Endothelial cell of umbilical vein (primary cell): ENCODE results near the gene FAT2. TPM values are rescaled to one million over a fixed set of nuclear protein-coding genes. Genes with fewer than 3 reads are reported as not detected.

ENCODE experiments used
- BruUV-seq: library from RNA; stranded (reverse); fragments of 400-500 nt; replicated peaks from 2 replicates; lab custom pipeline; 2021; lab: Mats Ljungman, UMichigan
- CTCF ChIA-PET: fragments of 300-600, 350-600 bp; sonication (Branson Sonifier 250); formaldehyde crosslinking; loops from one replicate; lab custom pipeline; 2021; ENCODE audit warnings: antibody characterized with exemption, inconsistent platforms; lab: Charles Lee
- POLR2A ChIA-PET: fragments of 300-600, 350-600 bp; sonication (Branson Sonifier 250); formaldehyde crosslinking; loops from one replicate; lab custom pipeline; 2021; ENCODE audit warnings: antibody characterized with exemption, inconsistent platforms; lab: Charles Lee
- DNase-seq: peaks from one replicate; pipeline ENCODE4 v3.0.0-alpha.2; 2011; ENCODE audit warnings: low read depth, low spot score
- FAIRE-seq: peaks from 2 replicates; lab custom pipeline; 2011; peaks lifted over from hg19 to GRCh38; lab: Jason Lieb, UNC
- H2AFZ ChIP-seq: 2 replicates; pipeline ENCODE4 v1.6.0; 2012; ENCODE audit warnings: low read depth, low read length, control low read depth, inconsistent platforms
- H3K27ac ChIP-seq: 2 replicates; pipeline ENCODE4 v1.5.1; 2011; ENCODE audit warnings: low read depth, mild to moderate bottlenecking, control low read depth, low read length, moderate library complexity; ENCODE audit not compliant: insufficient read depth
- H3K27me3 ChIP-seq, 2 experiments: 2 replicates each; pipeline versions ENCODE4 v1.6.0 to v1.6.1; 2011; ENCODE audit warnings: low read length in 2 of 2, mixed read lengths in 1 of 2; ENCODE audit not compliant: control insufficient read depth in 2 of 2, insufficient read depth in 2 of 2
- H3K36me3 ChIP-seq, 2 experiments: 2 replicates in 1 of 2; 3 replicates in 1 of 2; pipeline ENCODE4 v1.5.1; 2011; ENCODE audit warnings: low read length in 2 of 2, mild to moderate bottlenecking in 1 of 2, moderate library complexity in 1 of 2; ENCODE audit not compliant: control insufficient read depth in 2 of 2, insufficient read depth in 2 of 2; ENCODE audit errors: extremely low read depth in 1 of 2
- H3K4me1 ChIP-seq: 3 replicates; pipeline ENCODE4 v1.5.1; 2011; ENCODE audit warnings: mild to moderate bottlenecking, low read length; ENCODE audit not compliant: control insufficient read depth, insufficient read depth; ENCODE audit errors: extremely low read depth
- H3K4me2 ChIP-seq: 2 replicates; pipeline ENCODE4 v1.6.1; 2011; ENCODE audit warnings: low read length, control low read depth, mixed read lengths; ENCODE audit not compliant: insufficient read depth
- H3K4me3 ChIP-seq, 3 experiments: fragments of 200-600 bp in 1 of 3; sonication (generic), shearing (Covaris generic) in 1 of 3; replicated peaks in 1 of 3; 2 replicates each; pipeline ENCODE4 v1.5.1; 2011 to 2016; ENCODE audit warnings: control low read depth in 3 of 3, low read length in 3 of 3, mild to moderate bottlenecking in 2 of 3, inconsistent platforms in 1 of 3, low read depth in 1 of 3, moderate library complexity in 1 of 3; ENCODE audit not compliant: insufficient read depth in 1 of 3
- H3K79me2 ChIP-seq: 2 replicates; pipeline ENCODE4 v1.6.0; 2012; ENCODE audit warnings: low read length, inconsistent platforms; ENCODE audit not compliant: control insufficient read depth, insufficient read depth
- H3K9ac ChIP-seq: replicated peaks from 2 replicates; pipeline ENCODE3; 2011; ENCODE audit warnings: low read length, control low read depth; ENCODE audit not compliant: insufficient read depth; ENCODE audit errors: extremely low read depth
- H3K9me1 ChIP-seq: replicated peaks from 3 replicates; pipeline ENCODE4 v1.6.0; 2011; ENCODE audit warnings: mild to moderate bottlenecking, low read length; ENCODE audit not compliant: control insufficient read depth, insufficient read depth; ENCODE audit errors: extremely low read depth
- H3K9me3 ChIP-seq: replicated peaks from 2 replicates; pipeline ENCODE4 v1.5.1; 2012; ENCODE audit warnings: low read length, inconsistent platforms; ENCODE audit not compliant: control insufficient read depth, insufficient read depth
- H4K20me1 ChIP-seq: replicated peaks from 2 replicates; pipeline ENCODE3; 2011; ENCODE audit warnings: mild to moderate bottlenecking, low read length; ENCODE audit not compliant: control insufficient read depth, insufficient read depth; ENCODE audit errors: extremely low read depth
- EZH2 ChIP-seq: IDR thresholded peaks from 2 replicates; pipeline ENCODE4 v1.6.1; 2012; ENCODE audit warnings: borderline replicate concordance, low read depth, mild to moderate bottlenecking, moderate library complexity, low read length, inconsistent platforms; ENCODE audit not compliant: severe bottlenecking
- FOS ChIP-seq: IDR thresholded peaks from 2 replicates; pipeline ENCODE4 v1.6.1; 2011; ENCODE audit warnings: mild to moderate bottlenecking, low read length, moderate library complexity, borderline replicate concordance; ENCODE audit not compliant: insufficient read depth
- GATA2 ChIP-seq: IDR thresholded peaks from 2 replicates; pipeline ENCODE4 v1.7.0; 2011; ENCODE audit warnings: low read depth, mild to moderate bottlenecking, moderate library complexity, mixed read lengths, low read length; ENCODE audit not compliant: insufficient read length, insufficient read depth
- JUN ChIP-seq: IDR thresholded peaks from 2 replicates; pipeline ENCODE4 v1.6.1; 2011; ENCODE audit warnings: borderline replicate concordance, low read depth; ENCODE audit not compliant: insufficient read length, insufficient read depth
- MYC ChIP-seq: IDR thresholded peaks from one replicate; pipeline ENCODE4 v1.6.1; 2011; ENCODE audit warnings: mild to moderate bottlenecking, low read depth, low read length
- POLR2A ChIP-seq: IDR thresholded peaks from 2 replicates; pipeline ENCODE4 v1.6.1; 2012; ENCODE audit warnings: low read depth, mild to moderate bottlenecking, control low read depth, low read length
- POLR2AphosphoS5 ChIP-seq: IDR thresholded peaks from 2 replicates; pipeline ENCODE4 v1.6.1; 2012; ENCODE audit warnings: low read depth, mild to moderate bottlenecking, control low read depth, low read length, moderate library complexity; ENCODE audit not compliant: insufficient read depth
- dilution Hi-C: fragments of 300-500 bp; cut with MboI; formaldehyde crosslinking; loops from one replicate; pipeline ENCODE4 v1.15.0; 2019; ENCODE audit warnings: low sequenced_read_pairs; ENCODE audit not compliant: extremely low pct_ligation_motif_present
- intact Hi-C: fragments of 100-400 bp; cut with micrococcal nuclease; formaldehyde crosslinking; loops from one replicate; pipeline ENCODE4 v1.10.0; 2022
- polyA plus RNA-seq, 4 experiments: library from polyadenylated mRNA; depleted of rRNA in 3 of 4; stranded (reverse) in 3 of 4; unstranded in 1 of 4; fragments of >200 nt; gene quantifications; 2 replicates each; pipeline versions ENCODE4 v1.2.1 to v1.2.3, GENCODE V29; 2011 to 2012; ENCODE audit warnings: missing spikeins in 1 of 4
- total RNA-seq: library from RNA; stranded (reverse); gene quantifications from 2 replicates; pipeline ENCODE4 v1.2.3, GENCODE V29; 2021
- TF ChIP-seq, protein P1 (sequence below), 2 donors: IDR thresholded peaks; 1 replicate in 1 of 2; 2 replicates in 1 of 2; pipeline ENCODE4 v1.5.1; 2011; ENCODE audit warnings: low read length in 2 of 2, mild to moderate bottlenecking in 2 of 2, moderate library complexity in 2 of 2, control low read depth in 1 of 2, inconsistent platforms in 1 of 2, low read depth in 1 of 2; ENCODE audit not compliant: insufficient read depth in 1 of 2; ENCODE audit errors: extremely low read depth in 1 of 2
- TF ChIP-seq, protein P2 (sequence below): IDR thresholded peaks from 2 replicates; pipeline ENCODE4 v1.6.1; 2011; ENCODE audit not compliant: insufficient read depth, insufficient read length

FAT2 gene
- total and polyA plus RNA-seq, 2 donors (not counting 3 experiments of a cell fraction or from before 2014, with no cell fraction given) = not detected

DNA sequence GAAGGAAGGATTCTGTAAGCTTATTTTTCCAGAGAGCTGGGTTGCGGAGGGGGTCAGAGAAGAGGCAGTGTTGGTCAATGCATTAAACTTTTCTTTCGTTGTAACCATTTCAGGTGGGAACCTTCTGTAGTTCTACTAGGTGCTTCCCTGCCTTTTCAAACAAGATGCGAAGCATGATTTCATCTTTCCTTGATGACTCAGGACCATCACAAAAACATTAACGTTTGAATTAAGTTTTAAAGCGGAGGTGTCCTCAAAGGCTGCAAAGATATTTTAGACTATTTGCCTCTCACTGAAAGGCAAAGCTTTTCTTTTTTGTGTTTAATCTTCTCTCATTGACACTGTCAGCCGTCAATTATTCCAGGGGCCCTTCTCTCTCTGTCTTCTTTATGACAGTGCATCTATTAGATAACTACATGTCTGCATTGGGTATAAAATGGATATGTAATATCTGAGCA is 26.3 kb upstream of the FAT2 start:
- H4K20me1 ChIP-seq = no peaks in the 10 kb centered on the region
- no peaks in the 10 kb centered on the region for H3K79me2 ChIP-seq
- CTCF ChIA-PET = no interaction called here
- no peak overlapping the region for H3K4me2 ChIP-seq
- TF ChIP-seq MYC = no peak
- TF ChIP-seq FOS = no peak
- TF ChIP-seq GATA2 = no peak
- TF ChIP-seq JUN = no peak
- TF ChIP-seq, protein P1, sequence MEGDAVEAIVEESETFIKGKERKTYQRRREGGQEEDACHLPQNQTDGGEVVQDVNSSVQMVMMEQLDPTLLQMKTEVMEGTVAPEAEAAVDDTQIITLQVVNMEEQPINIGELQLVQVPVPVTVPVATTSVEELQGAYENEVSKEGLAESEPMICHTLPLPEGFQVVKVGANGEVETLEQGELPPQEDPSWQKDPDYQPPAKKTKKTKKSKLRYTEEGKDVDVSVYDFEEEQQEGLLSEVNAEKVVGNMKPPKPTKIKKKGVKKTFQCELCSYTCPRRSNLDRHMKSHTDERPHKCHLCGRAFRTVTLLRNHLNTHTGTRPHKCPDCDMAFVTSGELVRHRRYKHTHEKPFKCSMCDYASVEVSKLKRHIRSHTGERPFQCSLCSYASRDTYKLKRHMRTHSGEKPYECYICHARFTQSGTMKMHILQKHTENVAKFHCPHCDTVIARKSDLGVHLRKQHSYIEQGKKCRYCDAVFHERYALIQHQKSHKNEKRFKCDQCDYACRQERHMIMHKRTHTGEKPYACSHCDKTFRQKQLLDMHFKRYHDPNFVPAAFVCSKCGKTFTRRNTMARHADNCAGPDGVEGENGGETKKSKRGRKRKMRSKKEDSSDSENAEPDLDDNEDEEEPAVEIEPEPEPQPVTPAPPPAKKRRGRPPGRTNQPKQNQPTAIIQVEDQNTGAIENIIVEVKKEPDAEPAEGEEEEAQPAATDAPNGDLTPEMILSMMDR (IDR thresholded peaks at IDR 0.05; ENCODE audit: extremely low read depth in 1 of 2, insufficient read depth in 1 of 2, low read depth in 1 of 2, low read length in 2 of 2) = no peak
- no peak for TF ChIP-seq POLR2AphosphoS5
- no peak for TF ChIP-seq POLR2A
- TF ChIP-seq, protein P2, sequence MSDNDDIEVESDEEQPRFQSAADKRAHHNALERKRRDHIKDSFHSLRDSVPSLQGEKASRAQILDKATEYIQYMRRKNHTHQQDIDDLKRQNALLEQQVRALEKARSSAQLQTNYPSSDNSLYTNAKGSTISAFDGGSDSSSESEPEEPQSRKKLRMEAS = no peak
- TF ChIP-seq EZH2 = no peak
- peaks cover 2 to 3% of the 10 kb centered on the region in 2 experiments for H3K27me3 ChIP-seq
- FAIRE-seq (no peak), DNase-seq (no peak)
- H3K9me3 ChIP-seq = no peaks in the 10 kb centered on the region
- dilution Hi-C loops = no loop called here
- no peak overlapping the region for H3K27ac ChIP-seq
- no peak overlapping the region for H2AFZ ChIP-seq
- no TSS peak for BruUV-seq
- POLR2A ChIA-PET = no interaction called here
- no peaks in the 10 kb centered on the region for H3K4me1 ChIP-seq
- H3K9me1 ChIP-seq = no peaks in the 10 kb centered on the region
- no peaks in the 10 kb centered on the region for H3K36me3 ChIP-seq
- no peak overlapping the region for H3K9ac ChIP-seq
- intact Hi-C loops = no loop called here
- no peak overlapping the region for H3K4me3 ChIP-seq
